Neural progenitor cell (in vitro differentiated cells): ENCODE results near the gene FAM120C. TPM values are rescaled to one million over a fixed set of nuclear protein-coding genes. Genes with fewer than 3 reads are reported as not detected.

Experiments used
- DNase-seq: peaks from one replicate; pipeline ENCODE4 v3.0.0-alpha.2; 2016; ENCODE audit warnings: low spot score
- H2AFZ ChIP-seq: fragments of 200-600 bp; sonication (generic); replicated peaks from 2 replicates; pipeline ENCODE4 v1.6.1; 2016; ENCODE audit warnings: antibody characterized with exemption
- H3F3A ChIP-seq: fragments of 200-600 bp; sonication (generic); 2 replicates; pipeline ENCODE4 v1.6.1; 2016; ENCODE audit warnings: antibody characterized with exemption, low read depth
- H3K27ac ChIP-seq: fragments of 200-600 bp; sonication (generic); 2 replicates; pipeline ENCODE4 v1.5.1; 2016; ENCODE audit warnings: mild to moderate bottlenecking
- H3K27me3 ChIP-seq: fragments of 200-600 bp; sonication (generic); 2 replicates; pipeline ENCODE4 v1.6.1; 2016; ENCODE audit warnings: mild to moderate bottlenecking, moderate library complexity
- H3K36me3 ChIP-seq: fragments of 200-600 bp; sonication (generic); 2 replicates; pipeline ENCODE4 v1.5.1; 2016
- H3K4me1 ChIP-seq: fragments of 200-600 bp; sonication (generic); 2 replicates; pipeline ENCODE4 v1.6.1; 2016; ENCODE audit warnings: mixed run types
- H3K4me2 ChIP-seq: fragments of 200-600 bp; sonication (generic); 2 replicates; pipeline ENCODE4 v1.6.1; 2016
- H3K4me3 ChIP-seq: fragments of 200-600 bp; sonication (generic); 2 replicates; pipeline ENCODE4 v1.5.1; 2016
- H3K79me2 ChIP-seq: fragments of 200-600 bp; sonication (generic); 2 replicates; pipeline ENCODE4 v1.6.1; 2016; ENCODE audit warnings: low read depth
- H3K9ac ChIP-seq: fragments of 200-600 bp; sonication (generic); 2 replicates; pipeline ENCODE4 v1.6.1; 2016
- H3K9me3 ChIP-seq: fragments of 200-600 bp; sonication (generic); 2 replicates; pipeline ENCODE4 v1.5.1; 2016; ENCODE audit warnings: low read depth
- H4K20me1 ChIP-seq: fragments of 200-600 bp; sonication (generic); 2 replicates; pipeline ENCODE4 v1.6.1; 2016; ENCODE audit warnings: low read depth
- H3K27ac Mint-ChIP-seq: 3 replicates; pipeline ENCODE4 v1.8.0; 2021; ENCODE audit warnings: mixed read lengths
- H3K27me3 Mint-ChIP-seq: 2 replicates; pipeline ENCODE4 v1.8.0; 2022; ENCODE audit warnings: low read depth, mild to moderate bottlenecking, inconsistent platforms, moderate library complexity, mixed read lengths; ENCODE audit not compliant: insufficient read depth
- H3K36me3 Mint-ChIP-seq: 3 replicates; pipeline ENCODE4 v1.8.0; 2021; ENCODE audit warnings: mixed read lengths
- H3K4me1 Mint-ChIP-seq: 3 replicates; pipeline ENCODE4 v1.8.0; 2021; ENCODE audit warnings: mixed read lengths
- H3K4me3 Mint-ChIP-seq: 3 replicates; pipeline ENCODE4 v1.8.0; 2021; ENCODE audit warnings: mild to moderate bottlenecking, moderate library complexity, mixed read lengths
- H3K9me3 Mint-ChIP-seq: 3 replicates; pipeline ENCODE4 v1.8.0; 2020; ENCODE audit warnings: mixed read lengths
- CTCF ChIP-seq: fragments of 200-600 bp; sonication (generic); IDR thresholded peaks from 2 replicates; pipeline ENCODE4 v1.5.1; 2017; ENCODE audit warnings: antibody characterized with exemption, mild to moderate bottlenecking
- EZH2 ChIP-seq: fragments of 200-600 bp; sonication (generic); IDR thresholded peaks from 2 replicates; pipeline ENCODE4 v1.6.1; 2017; ENCODE audit warnings: antibody characterized with exemption, mild to moderate bottlenecking, moderate library complexity
- EZH2phosphoT487 ChIP-seq: fragments of 200-600 bp; sonication (generic); IDR thresholded peaks from 2 replicates; pipeline ENCODE4 v1.6.1; 2017; ENCODE audit warnings: antibody characterized with exemption
- total RNA-seq: library from RNA; depleted of rRNA; stranded (reverse); fragments of >200 nt; gene quantifications from 2 replicates; pipeline ENCODE4 v1.2.3, GENCODE V29; 2015; ENCODE audit warnings: low replicate concordance

FAM120C gene
- total RNA-seq, 1 donor from 2014 or later: 5.1 TPM

GRCh38 chrX:54093159-54093558 lies 89.9 kb downstream of the FAM120C start:
- no peaks in the 10 kb centered on the region for H3F3A ChIP-seq
- no peak overlapping the region for H3K27ac Mint-ChIP-seq
- peaks cover 4% of the 10 kb centered on the region for H3K27me3 Mint-ChIP-seq
- no peaks in the 10 kb centered on the region for H3K4me1 ChIP-seq
- no peaks in the 10 kb centered on the region for H3K79me2 ChIP-seq
- no peak overlapping the region for H2AFZ ChIP-seq
- TF ChIP-seq EZH2phosphoT487 (no peak), CTCF (no peak), EZH2 (no peak)
- no peak overlapping the region for H3K4me2 ChIP-seq
- no peak overlapping the region for H3K4me3 Mint-ChIP-seq
- no peak for DNase-seq
- H3K36me3 Mint-ChIP-seq: peaks cover 2% of the 10 kb centered on the region
- H3K36me3 ChIP-seq: no peaks in the 10 kb centered on the region
- no peaks in the 10 kb centered on the region for H4K20me1 ChIP-seq
- peaks cover 5% of the 10 kb centered on the region for H3K9me3 ChIP-seq
- no peaks in the 10 kb centered on the region for H3K27me3 ChIP-seq
- no peak overlapping the region for H3K9ac ChIP-seq
- H3K27ac ChIP-seq: no peak overlapping the region
- H3K9me3 Mint-ChIP-seq: no peaks in the 10 kb centered on the region
- no peak overlapping the region for H3K4me3 ChIP-seq
- H3K4me1 Mint-ChIP-seq: no peaks in the 10 kb centered on the region

GRCh38 chrX:54090880-54091279 lies 92.2 kb downstream of the FAM120C start:
- no peak overlapping the region for H2AFZ ChIP-seq
- H3K27me3 Mint-ChIP-seq: peaks cover 4% of the 10 kb centered on the region
- H3K9me3 Mint-ChIP-seq: no peaks in the 10 kb centered on the region

GRCh38 chrX:54089191-54089590 lies 93.9 kb downstream of the FAM120C start:
- Histone ChIP-seq H3K36me3 (no peaks in the 10 kb centered on the region), H3K4me2 (no peak overlapping the region), H3K9ac (no peak overlapping the region), H3K4me3 (no peak overlapping the region), H3K4me1 (no peaks in the 10 kb centered on the region), H2AFZ (no peak overlapping the region), H3K27me3 (no peaks in the 10 kb centered on the region), H3K79me2 (no peaks in the 10 kb centered on the region), H3K9me3 (peaks cover 5% of the 10 kb centered on the region), H4K20me1 (no peaks in the 10 kb centered on the region), H3K27ac (no peak overlapping the region), H3F3A (no peaks in the 10 kb centered on the region)
- no peaks in the 10 kb centered on the region for H3K27me3 Mint-ChIP-seq
- no peak for TF ChIP-seq EZH2
- TF ChIP-seq EZH2phosphoT487: no peak
- TF ChIP-seq CTCF: no peak
- no peak for DNase-seq
- H3K4me1 Mint-ChIP-seq: no peaks in the 10 kb centered on the region
- no peaks in the 10 kb centered on the region for H3K9me3 Mint-ChIP-seq
- peaks cover 8% of the 10 kb centered on the region for H3K36me3 Mint-ChIP-seq
- no peak overlapping the region for H3K4me3 Mint-ChIP-seq
- H3K27ac Mint-ChIP-seq: no peak overlapping the region

More at GRCh38 chrX:54090880-54091279, 92.2 kb downstream of the FAM120C start:
- TF ChIP-seq EZH2 (no peak), CTCF (no peak), EZH2phosphoT487 (no peak)
- Mint-ChIP-seq H3K4me3 (no peak overlapping the region), H3K36me3 (peaks cover 5% of the 10 kb centered on the region), H3K4me1 (no peaks in the 10 kb centered on the region), H3K27ac (no peak overlapping the region)
- Histone ChIP-seq H3K4me3 (no peak overlapping the region), H3K4me2 (no peak overlapping the region), H3K27me3 (no peaks in the 10 kb centered on the region), H4K20me1 (no peaks in the 10 kb centered on the region), H3K36me3 (no peaks in the 10 kb centered on the region), H3K9ac (no peak overlapping the region), H3K27ac (no peak overlapping the region), H3K9me3 (peaks cover 5% of the 10 kb centered on the region), H3K79me2 (no peaks in the 10 kb centered on the region), H3F3A (no peaks in the 10 kb centered on the region), H3K4me1 (no peaks in the 10 kb centered on the region)
- no peak for DNase-seq
